CD14-positive monocyte (primary cell): Measurements from ENCODE around the gene PDPN. TPM values are rescaled to one million over a fixed set of nuclear protein-coding genes. Genes with fewer than 3 reads are reported as not detected.
A peak's percentile ranks its signal among the peaks of the same experiment; 100 is the strongest.

Experiments used
- DNase-seq, 3 donors: peaks; one replicate each; pipeline ENCODE4 v3.0.0-alpha.2; 2011 to 2022
- H2AFZ ChIP-seq: 2 replicates; pipeline ENCODE4 v1.6.0; 2012; ENCODE audit warnings: mild to moderate bottlenecking, low read depth, low read length, inconsistent platforms; ENCODE audit not compliant: insufficient read depth, poor library complexity, severe bottlenecking
- H3K27ac ChIP-seq, 2 donors: 1 replicate in 1 of 2; 2 replicates in 1 of 2; pipeline ENCODE4 v1.5.1; 2012 to 2013; ENCODE audit warnings: low read length in 2 of 2, control low read depth in 1 of 2, inconsistent platforms in 1 of 2, low read depth in 1 of 2, mild to moderate bottlenecking in 1 of 2
- H3K27me3 ChIP-seq, 2 donors: one replicate each; pipeline versions ENCODE4 v1.6.0 to v1.6.1; 2011 to 2013; ENCODE audit warnings: low read length in 2 of 2; ENCODE audit not compliant: control insufficient read depth in 2 of 2, insufficient read depth in 2 of 2
- H3K36me3 ChIP-seq, 2 donors: replicated peaks in 1 of 2; 1 replicate in 1 of 2; 2 replicates in 1 of 2; pipeline versions ENCODE4 v1.5.1 to v1.6.1; 2012 to 2013; ENCODE audit warnings: low read length in 2 of 2, control low read depth in 1 of 2, inconsistent platforms in 1 of 2, mild to moderate bottlenecking in 1 of 2; ENCODE audit not compliant: insufficient read depth in 2 of 2, control insufficient read depth in 1 of 2
- H3K4me1 ChIP-seq, 2 donors: 1 replicate in 1 of 2; 2 replicates in 1 of 2; pipeline versions ENCODE4 v1.5.1 to v1.6.1; 2012 to 2013; ENCODE audit warnings: low read length in 2 of 2, control low read depth in 1 of 2, inconsistent platforms in 1 of 2, mild to moderate bottlenecking in 1 of 2, moderate library complexity in 1 of 2; ENCODE audit not compliant: insufficient read depth in 2 of 2, control insufficient read depth in 1 of 2
- H3K4me2 ChIP-seq: replicated peaks from 2 replicates; pipeline ENCODE3; 2012; ENCODE audit warnings: low read length, moderate library complexity, mild to moderate bottlenecking; ENCODE audit not compliant: poor library complexity, severe bottlenecking; ENCODE audit errors: extremely low read depth
- H3K4me3 ChIP-seq, 3 experiments: fragments of 200-600 bp in 1 of 3; sonication (generic) in 1 of 3; replicated peaks in 1 of 3; 1 replicate in 2 of 3; 2 replicates in 1 of 3; pipeline ENCODE4 v1.5.1; 2011 to 2013; ENCODE audit warnings: low read length in 3 of 3, mild to moderate bottlenecking in 3 of 3, control low read depth in 2 of 3, low read depth in 2 of 3, inconsistent platforms in 1 of 3, moderate library complexity in 1 of 3
- H3K79me2 ChIP-seq: 2 replicates; pipeline ENCODE4 v1.6.0; 2012; ENCODE audit warnings: mild to moderate bottlenecking, control low read depth, inconsistent platforms, low read length, moderate library complexity; ENCODE audit not compliant: insufficient read depth
- H3K9ac ChIP-seq: 2 replicates; pipeline ENCODE4 v1.6.0; 2017; ENCODE audit warnings: low read length, mild to moderate bottlenecking; ENCODE audit not compliant: insufficient read depth, poor library complexity, severe bottlenecking
- H3K9me3 ChIP-seq, 2 donors: replicated peaks in 1 of 2; 1 replicate in 1 of 2; 2 replicates in 1 of 2; pipeline versions ENCODE4 v1.5.1 to v1.6.1; 2012 to 2013; ENCODE audit warnings: low read length in 2 of 2, control low read depth in 1 of 2; ENCODE audit not compliant: control insufficient read depth in 1 of 2, insufficient read depth in 1 of 2
- H4K20me1 ChIP-seq: 2 replicates; pipeline ENCODE4 v1.6.0; 2012; ENCODE audit warnings: mild to moderate bottlenecking, low read length, control low read depth, moderate library complexity; ENCODE audit not compliant: insufficient read depth
- H3K27ac Mint-ChIP-seq, 7 donors: one replicate each; pipeline ENCODE4 v1.8.0; 2020; ENCODE audit warnings: mild to moderate bottlenecking in 7 of 7, mixed read lengths in 7 of 7, moderate library complexity in 6 of 7, inconsistent platforms in 2 of 7
- H3K27me3 Mint-ChIP-seq, 3 donors: one replicate each; pipeline ENCODE4 v1.8.0; 2021 to 2022; ENCODE audit warnings: low read depth in 3 of 3, mild to moderate bottlenecking in 3 of 3, mixed read lengths in 3 of 3, moderate library complexity in 3 of 3, inconsistent platforms in 1 of 3
- H3K36me3 Mint-ChIP-seq, 2 donors: one replicate each; pipeline ENCODE4 v1.8.0; 2020; ENCODE audit warnings: mixed read lengths in 2 of 2, inconsistent platforms in 1 of 2, mild to moderate bottlenecking in 1 of 2
- H3K4me1 Mint-ChIP-seq: one replicate; pipeline ENCODE4 v1.8.0; 2020; ENCODE audit warnings: mild to moderate bottlenecking, mixed read lengths
- H3K4me3 Mint-ChIP-seq, 2 donors: one replicate each; pipeline ENCODE4 v1.8.0; 2020; ENCODE audit warnings: mild to moderate bottlenecking in 2 of 2, mixed read lengths in 2 of 2, moderate library complexity in 1 of 2
- H3K9me3 Mint-ChIP-seq, 7 donors: one replicate each; pipeline ENCODE4 v1.8.0; 2020 to 2022; ENCODE audit warnings: mixed read lengths in 7 of 7, mild to moderate bottlenecking in 6 of 7, moderate library complexity in 6 of 7, inconsistent platforms in 2 of 7
- WGBS: methylation state at CpG from one replicate; pipeline ENCODE4 v1.1.5; 2013; ENCODE audit warnings: missing lambda C conversion rate; ENCODE audit not compliant: insufficient coverage; 5-methylcytosine and 5-hydroxymethylcytosine counted together
- intact Hi-C, 2 donors: fragments of 100-400 bp; cut with micrococcal nuclease; formaldehyde crosslinking; loops; one replicate each; pipeline versions ENCODE4 v1.15.0 to v1.15.1; 2023
- polyA plus RNA-seq, 3 donors: library from polyadenylated mRNA; depleted of rRNA in 1 of 3; unstranded in 2 of 3; stranded (reverse) in 1 of 3; fragments of 300-500 nt in 2 of 3; fragments of >200 nt in 1 of 3; fragmentation: Illumina TruSeq in 2 of 3; gene quantifications; 1 replicate in 2 of 3; 2 replicates in 1 of 3; pipeline ENCODE4 v1.2.3, GENCODE V29; 2012 to 2021
- TF ChIP-seq, protein P1 (sequence below): fragments of 200-600 bp; IDR thresholded peaks from one replicate; pipeline ENCODE4 v1.8.0; 2022; ENCODE audit warnings: antibody characterized with exemption, mild to moderate bottlenecking

The PDPN gene
- polyA plus RNA-seq, 3 donors: not detected

DNA sequence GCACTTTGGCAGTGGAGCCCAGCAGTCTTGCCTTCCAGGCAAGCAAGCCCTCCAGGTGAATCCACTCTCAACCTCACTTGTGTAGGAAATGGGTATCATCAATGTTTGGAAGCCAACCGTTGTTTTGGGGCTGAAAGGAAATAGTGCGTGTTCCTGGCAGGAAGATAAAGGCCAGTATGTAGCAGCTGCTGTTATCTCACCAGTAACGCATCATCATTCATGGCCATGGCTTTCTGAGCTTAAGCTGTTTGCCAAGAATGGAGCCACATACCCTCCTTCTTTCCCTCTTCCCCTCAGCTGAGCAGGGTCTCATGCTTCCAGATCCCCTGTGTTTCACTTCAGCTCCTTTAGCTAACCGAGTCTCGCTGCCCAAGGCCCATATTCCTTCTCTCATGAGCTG, 2.2 kb upstream of the PDPN start:
- Mint-ChIP-seq H3K27me3 (peaks cover 64 to 76% (median 69%) of the 10 kb centered on the region in 3 donors), H3K9me3 (peaks cover 0 to 12% (median 6%) of the 10 kb centered on the region in 7 donors), H3K4me3 (peak overlapping the region in 1 of 2 donors; percentile 24), H3K27ac (no peak overlapping the region), H3K36me3 (peaks cover 0 to 8% of the 10 kb centered on the region in 2 donors), H3K4me1 (peaks cover 12% of the 10 kb centered on the region)
- TF ChIP-seq, protein P1, sequence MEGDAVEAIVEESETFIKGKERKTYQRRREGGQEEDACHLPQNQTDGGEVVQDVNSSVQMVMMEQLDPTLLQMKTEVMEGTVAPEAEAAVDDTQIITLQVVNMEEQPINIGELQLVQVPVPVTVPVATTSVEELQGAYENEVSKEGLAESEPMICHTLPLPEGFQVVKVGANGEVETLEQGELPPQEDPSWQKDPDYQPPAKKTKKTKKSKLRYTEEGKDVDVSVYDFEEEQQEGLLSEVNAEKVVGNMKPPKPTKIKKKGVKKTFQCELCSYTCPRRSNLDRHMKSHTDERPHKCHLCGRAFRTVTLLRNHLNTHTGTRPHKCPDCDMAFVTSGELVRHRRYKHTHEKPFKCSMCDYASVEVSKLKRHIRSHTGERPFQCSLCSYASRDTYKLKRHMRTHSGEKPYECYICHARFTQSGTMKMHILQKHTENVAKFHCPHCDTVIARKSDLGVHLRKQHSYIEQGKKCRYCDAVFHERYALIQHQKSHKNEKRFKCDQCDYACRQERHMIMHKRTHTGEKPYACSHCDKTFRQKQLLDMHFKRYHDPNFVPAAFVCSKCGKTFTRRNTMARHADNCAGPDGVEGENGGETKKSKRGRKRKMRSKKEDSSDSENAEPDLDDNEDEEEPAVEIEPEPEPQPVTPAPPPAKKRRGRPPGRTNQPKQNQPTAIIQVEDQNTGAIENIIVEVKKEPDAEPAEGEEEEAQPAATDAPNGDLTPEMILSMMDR: no peak
- Histone ChIP-seq H3K9ac (no peak overlapping the region), H3K27ac (no peak overlapping the region), H3K79me2 (no peaks in the 10 kb centered on the region), H3K9me3 (peaks cover 0 to 27% of the 10 kb centered on the region in 2 donors), H2AFZ (no peak overlapping the region), H3K27me3 (peaks cover 46 to 62% of the 10 kb centered on the region in 2 donors), H3K4me1 (no peaks in the 10 kb centered on the region), H3K36me3 (no peaks in the 10 kb centered on the region), H3K4me3 (no peak overlapping the region), H3K4me2 (no peak overlapping the region), H4K20me1 (no peaks in the 10 kb centered on the region)
- 92% methylated on average over 3 of the region's 5 CpGs for WGBS
- no peak for DNase-seq
- intact Hi-C loops: no loop called here

DNA sequence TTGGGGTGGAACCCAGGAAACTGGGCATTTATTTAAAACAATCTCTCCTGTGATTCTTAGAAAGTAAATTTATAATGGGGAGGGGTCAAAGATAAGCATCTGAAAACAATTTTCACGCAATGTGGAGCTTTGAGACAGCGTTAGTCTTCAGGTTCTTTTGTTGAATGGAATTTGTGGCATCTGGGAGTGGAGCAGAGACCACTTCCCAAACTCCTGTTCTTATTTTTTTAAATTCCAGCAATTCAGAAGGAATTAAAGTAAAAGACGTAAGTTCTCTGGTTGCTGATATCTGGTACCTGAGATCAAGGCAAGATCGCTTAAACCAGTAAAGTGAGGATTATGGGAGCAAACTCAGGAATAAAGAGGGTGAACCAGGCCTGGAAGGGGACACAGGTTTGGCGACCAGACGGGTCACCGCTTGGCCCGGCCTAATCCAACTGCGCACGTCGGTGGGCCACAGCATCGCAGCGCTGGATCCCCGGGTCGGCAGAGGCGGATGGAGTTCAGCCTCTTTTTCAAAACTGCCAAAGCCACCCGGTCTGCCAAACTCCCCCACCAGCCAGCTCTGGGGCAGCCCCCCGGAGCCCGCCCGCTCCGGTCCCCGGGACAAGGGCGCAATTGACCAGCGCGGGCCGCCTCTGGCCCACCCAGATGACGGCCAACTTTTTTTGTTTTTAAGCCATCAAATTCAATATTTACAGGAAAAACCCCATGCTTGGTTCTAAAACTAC, 754 bp upstream of the PDPN start:
- DNase-seq: no peak
- Histone ChIP-seq H3K4me1 (no peaks in the 10 kb centered on the region), H4K20me1 (no peaks in the 10 kb centered on the region), H3K79me2 (no peaks in the 10 kb centered on the region), H3K27ac (no peak overlapping the region), H3K4me2 (no peak overlapping the region), H3K9me3 (peaks cover 0 to 27% of the 10 kb centered on the region in 2 donors), H2AFZ (no peak overlapping the region), H3K36me3 (no peaks in the 10 kb centered on the region), H3K4me3 (no peak overlapping the region), H3K9ac (no peak overlapping the region), H3K27me3 (peaks cover 49 to 74% of the 10 kb centered on the region in 2 donors)
- H3K27ac Mint-ChIP-seq: no peak overlapping the region
- peaks cover 0 to 12% (median 4%) of the 10 kb centered on the region in 7 donors for H3K9me3 Mint-ChIP-seq
- peaks cover 72 to 80% (median 73%) of the 10 kb centered on the region in 3 donors for H3K27me3 Mint-ChIP-seq
- 24% methylated on average over 24 of the region's 27 CpGs for WGBS
- H3K36me3 Mint-ChIP-seq: peaks cover 0 to 8% of the 10 kb centered on the region in 2 donors
- peaks cover 12% of the 10 kb centered on the region for H3K4me1 Mint-ChIP-seq
- intact Hi-C loops: no loop called here
- peak overlapping the region in 1 of 2 donors; percentile 67 for H3K4me3 Mint-ChIP-seq
- TF ChIP-seq, protein P1: no peak
